Prostate gland (tissue), 2 donors: ENCODE measurements around the gene DCTD. TPM values are rescaled to one million over a fixed set of nuclear protein-coding genes. Genes with fewer than 3 reads are reported as not detected.

Experiments
- DNase-seq: peaks from one replicate; pipeline ENCODE4 v3.0.0-alpha.2; 2019; ENCODE audit warnings: low spot score
- H3K27ac ChIP-seq, 2 donors: fragments of 200-600 bp; sonication (generic); 2 replicates each; pipeline ENCODE4 v1.5.1; 2017 to 2019
- H3K27me3 ChIP-seq: fragments of 200-600 bp; sonication (generic); replicated peaks from 2 replicates; pipeline ENCODE4 v1.5.1; 2019; ENCODE audit not compliant: insufficient read depth
- H3K36me3 ChIP-seq, 2 donors: fragments of 200-600 bp; sonication (generic); 1 replicate in 1 of 2; 2 replicates in 1 of 2; pipeline versions ENCODE4 v1.5.1 to v1.8.1; 2017 to 2019
- H3K4me1 ChIP-seq: fragments of 200-600 bp; sonication (generic); replicated peaks from 2 replicates; pipeline ENCODE4 v1.5.1; 2019
- H3K4me3 ChIP-seq, 2 donors: fragments of 200-600 bp; sonication (generic); 2 replicates each; pipeline ENCODE4 v1.5.1; 2017 to 2019
- H3K9me3 ChIP-seq: fragments of 200-600 bp; sonication (generic); 2 replicates; pipeline ENCODE4 v1.5.1; 2017
- POLR2A ChIP-seq: fragments of 450-650 bp; IDR thresholded peaks from one replicate; pipeline ENCODE4 v1.6.1; 2016; ENCODE audit warnings: antibody characterized with exemption, mild to moderate bottlenecking
- POLR2AphosphoS5 ChIP-seq: sonication (generic); formaldehyde crosslinking; IDR thresholded peaks from one replicate; pipeline ENCODE4 v1.6.1; 2017; ENCODE audit warnings: antibody characterized with exemption
- WGBS: methylation state at CpG from one replicate; pipeline ENCODE4 v1.1.5; 2018; 5-methylcytosine and 5-hydroxymethylcytosine counted together
- intact Hi-C: fragments of 100-400 bp; cut with DNase I; formaldehyde crosslinking; loops from one replicate; pipeline ENCODE4 v1.14.2; 2022
- total RNA-seq, 2 donors: library from RNA; depleted of rRNA; stranded (reverse); fragments of >200 nt; gene quantifications; one replicate each; pipeline ENCODE4 v1.1.0, GENCODE V29; 2016
- TF ChIP-seq, protein P1 (sequence below), 4 experiments: fragments of 200-600 bp in 2 of 4; fragments of 450-650 bp in 2 of 4; sonication (generic) in 2 of 4; IDR thresholded peaks; 1 replicate in 3 of 4; 2 replicates in 1 of 4; pipeline ENCODE4 v1.5.1; 2016 to 2019; ENCODE audit warnings: antibody characterized with exemption in 4 of 4, mild to moderate bottlenecking in 2 of 4, moderate library complexity in 2 of 4

The DCTD gene
- total RNA-seq, 2 donors from 2014 or later = 62.3 to 69.5 TPM

- H3K9me3 ChIP-seq = no peaks in the 10 kb centered on the region
- WGBS = 92% methylated on average over 8 of the region's 8 CpGs
- peaks cover 0 to 2% of the 10 kb centered on the region in 2 donors for H3K36me3 ChIP-seq
- H3K27ac ChIP-seq = no peak overlapping the region
- H3K4me1 ChIP-seq = no peaks in the 10 kb centered on the region
- TF ChIP-seq, protein P1, sequence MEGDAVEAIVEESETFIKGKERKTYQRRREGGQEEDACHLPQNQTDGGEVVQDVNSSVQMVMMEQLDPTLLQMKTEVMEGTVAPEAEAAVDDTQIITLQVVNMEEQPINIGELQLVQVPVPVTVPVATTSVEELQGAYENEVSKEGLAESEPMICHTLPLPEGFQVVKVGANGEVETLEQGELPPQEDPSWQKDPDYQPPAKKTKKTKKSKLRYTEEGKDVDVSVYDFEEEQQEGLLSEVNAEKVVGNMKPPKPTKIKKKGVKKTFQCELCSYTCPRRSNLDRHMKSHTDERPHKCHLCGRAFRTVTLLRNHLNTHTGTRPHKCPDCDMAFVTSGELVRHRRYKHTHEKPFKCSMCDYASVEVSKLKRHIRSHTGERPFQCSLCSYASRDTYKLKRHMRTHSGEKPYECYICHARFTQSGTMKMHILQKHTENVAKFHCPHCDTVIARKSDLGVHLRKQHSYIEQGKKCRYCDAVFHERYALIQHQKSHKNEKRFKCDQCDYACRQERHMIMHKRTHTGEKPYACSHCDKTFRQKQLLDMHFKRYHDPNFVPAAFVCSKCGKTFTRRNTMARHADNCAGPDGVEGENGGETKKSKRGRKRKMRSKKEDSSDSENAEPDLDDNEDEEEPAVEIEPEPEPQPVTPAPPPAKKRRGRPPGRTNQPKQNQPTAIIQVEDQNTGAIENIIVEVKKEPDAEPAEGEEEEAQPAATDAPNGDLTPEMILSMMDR (IDR thresholded peaks at IDR 0.05) = no peak
- TF ChIP-seq POLR2AphosphoS5 (no peak), POLR2A (no peak)
- DNase-seq = no peak
- H3K4me3 ChIP-seq = no peak overlapping the region
- no peaks in the 10 kb centered on the region for H3K27me3 ChIP-seq
- intact Hi-C loops = loop anchor here (10.0 kb wide), 1 partner anchor 448 kb away; no protein-coding TSS in a partner anchor
Measured at GRCh38 chr4:182913036-182913435, 4.2 kb downstream of the DCTD start.

DNA sequence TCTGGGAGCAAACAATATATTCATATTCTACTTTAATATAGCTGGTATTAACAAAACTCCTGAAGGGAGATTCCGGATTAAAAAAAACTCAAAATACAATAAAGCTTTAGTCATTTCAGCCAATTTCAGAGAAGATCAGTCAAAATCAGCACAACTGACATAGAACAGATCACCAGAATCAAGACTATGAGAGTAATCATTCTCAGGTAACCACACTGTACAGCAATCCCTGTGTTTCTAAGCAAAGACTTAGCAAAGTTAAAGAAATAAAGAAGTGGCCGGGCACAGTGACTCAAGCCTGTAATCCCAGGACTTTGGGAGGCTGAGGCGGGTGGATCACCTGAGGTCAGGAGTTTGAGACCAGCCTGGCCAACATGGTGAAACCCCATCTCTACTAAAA is 9.1 kb downstream of the DCTD start:
- H3K4me3 ChIP-seq = no peak overlapping the region
- H3K9me3 ChIP-seq = no peaks in the 10 kb centered on the region
- intact Hi-C loops = no loop called here
- TF ChIP-seq, protein P1 (IDR thresholded peaks at IDR 0.05) = no peak
- H3K27ac ChIP-seq = no peak overlapping the region
- H3K36me3 ChIP-seq = peaks cover 0 to 6% of the 10 kb centered on the region in 2 donors
- no peak for DNase-seq
- 96% methylated on average over 3 of the region's 3 CpGs for WGBS
- H3K4me1 ChIP-seq = no peaks in the 10 kb centered on the region
- no peaks in the 10 kb centered on the region for H3K27me3 ChIP-seq

GRCh38 chr4:182907396-182907795 is 9.8 kb downstream of the DCTD start:
- DNase-seq = no peak
- H3K4me1 ChIP-seq = no peaks in the 10 kb centered on the region
- intact Hi-C loops = no loop called here
- no peaks in the 10 kb centered on the region for H3K27me3 ChIP-seq
- WGBS = 97% methylated on average over 8 of the region's 8 CpGs
- no peaks in the 10 kb centered on the region for H3K9me3 ChIP-seq
- TF ChIP-seq, protein P1 (IDR thresholded peaks at IDR 0.05) = no peak
- TF ChIP-seq POLR2AphosphoS5 = no peak
- no peak for TF ChIP-seq POLR2A
- H3K27ac ChIP-seq = no peak overlapping the region
- no peak overlapping the region for H3K4me3 ChIP-seq
- peaks cover 0 to 6% of the 10 kb centered on the region in 2 donors for H3K36me3 ChIP-seq

- peaks cover 0 to 6% of the 10 kb centered on the region in 2 donors for H3K36me3 ChIP-seq
- no peaks in the 10 kb centered on the region for H3K4me1 ChIP-seq
- no peaks in the 10 kb centered on the region for H3K27me3 ChIP-seq
- no peak overlapping the region for H3K27ac ChIP-seq
- no peaks in the 10 kb centered on the region for H3K9me3 ChIP-seq
- H3K4me3 ChIP-seq = no peak overlapping the region
- no peak for DNase-seq
- 96% methylated on average over 4 of the region's 4 CpGs for WGBS
- intact Hi-C loops = no loop called here
- TF ChIP-seq, protein P1 (IDR thresholded peaks at IDR 0.05) = no peak
- TF ChIP-seq POLR2AphosphoS5 = no peak
- TF ChIP-seq POLR2A = no peak
Measured at GRCh38 chr4:182906786-182907185, 10.4 kb downstream of the DCTD start.

GRCh38 chr4:182905038-182905437 is 12.1 kb downstream of the DCTD start:
- Histone ChIP-seq H3K27me3 (no peaks in the 10 kb centered on the region), H3K4me3 (no peak overlapping the region), H3K9me3 (no peaks in the 10 kb centered on the region), H3K36me3 (peaks cover 0 to 6% of the 10 kb centered on the region in 2 donors), H3K27ac (no peak overlapping the region), H3K4me1 (no peaks in the 10 kb centered on the region)
- no peak for TF ChIP-seq POLR2AphosphoS5
- no peak for DNase-seq
- 88% methylated on average over 10 of the region's 10 CpGs for WGBS
- intact Hi-C loops = no loop called here
